ENCODE results near the gene SYNDIG1. TPM values are rescaled to one million over a fixed set of nuclear protein-coding genes. Genes with fewer than 3 reads are reported as not detected.

SYNDIG1 gene
- total RNA-seq, 1 donor from 2014 or later, result 5.6 TPM

DNA sequence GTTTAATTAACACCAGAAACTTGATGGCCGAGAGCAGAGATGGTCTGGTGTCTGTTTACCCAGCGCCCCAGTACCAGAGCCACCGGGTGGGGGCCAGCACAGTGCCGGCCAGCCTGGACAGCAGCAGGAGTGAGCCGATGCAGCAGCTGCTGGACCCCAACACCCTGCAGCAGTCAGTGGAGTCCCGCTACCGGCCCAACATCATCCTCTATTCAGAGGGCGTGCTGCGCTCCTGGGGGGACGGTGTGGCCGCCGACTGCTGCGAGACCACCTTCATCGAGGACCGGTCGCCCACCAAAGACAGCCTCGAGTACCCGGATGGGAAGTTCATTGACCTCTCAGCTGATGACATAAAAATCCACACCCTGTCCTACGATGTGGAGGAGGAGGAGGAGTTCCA lies 73.7 kb downstream of the SYNDIG1 start:
- H3K9me3 Mint-ChIP-seq (ENCODE audit: low read depth), result peaks cover 3% of the 10 kb centered on the region
- TF ChIP-seq CTCF (IDR thresholded peaks at IDR 0.05), result no peak
- H3K27ac Mint-ChIP-seq (ENCODE audit: unreplicated experiment), result no peak overlapping the region
- DNase-seq (ENCODE audit: low spot score), result no peak
- no peak overlapping the region for H3K4me3 Mint-ChIP-seq (ENCODE audit: unreplicated experiment)
- H3K36me3 Mint-ChIP-seq (ENCODE audit: low read depth), result peaks cover 3% of the 10 kb centered on the region
- H3K27me3 Mint-ChIP-seq (ENCODE audit: low read depth), result no peaks in the 10 kb centered on the region
- no peaks in the 10 kb centered on the region for H3K4me1 Mint-ChIP-seq (ENCODE audit: low read depth)

DNA sequence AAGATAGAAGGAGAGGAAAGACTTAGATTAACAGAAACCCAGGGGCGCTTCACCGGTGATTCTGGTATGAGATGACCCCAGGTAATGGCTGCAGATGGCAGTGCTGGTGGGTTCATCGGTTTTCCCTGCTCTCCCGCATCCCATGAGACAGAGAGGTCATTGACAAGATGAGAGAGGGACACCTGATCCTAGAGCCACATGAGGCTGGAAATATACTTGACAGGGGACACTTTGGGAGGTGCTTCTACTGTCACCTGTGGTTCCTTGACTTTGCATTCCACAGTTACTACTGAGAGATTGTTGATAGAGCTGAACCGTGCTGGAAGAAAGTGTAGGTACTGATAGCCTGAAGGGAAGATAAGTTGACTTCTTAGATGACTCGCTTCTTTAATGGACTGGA lies 74.3 kb downstream of the SYNDIG1 start:
- TF ChIP-seq CTCF (IDR thresholded peaks at IDR 0.05), result no peak
- H3K9me3 Mint-ChIP-seq (ENCODE audit: low read depth), result peaks cover 3% of the 10 kb centered on the region
- H3K36me3 Mint-ChIP-seq (ENCODE audit: low read depth), result peaks cover 3% of the 10 kb centered on the region
- H3K27ac Mint-ChIP-seq (ENCODE audit: unreplicated experiment), result no peak overlapping the region
- H3K4me3 Mint-ChIP-seq (ENCODE audit: unreplicated experiment), result no peak overlapping the region
- DNase-seq (ENCODE audit: low spot score), result no peak
- H3K27me3 Mint-ChIP-seq (ENCODE audit: low read depth), result no peaks in the 10 kb centered on the region
- H3K4me1 Mint-ChIP-seq (ENCODE audit: low read depth), result no peaks in the 10 kb centered on the region

DNA sequence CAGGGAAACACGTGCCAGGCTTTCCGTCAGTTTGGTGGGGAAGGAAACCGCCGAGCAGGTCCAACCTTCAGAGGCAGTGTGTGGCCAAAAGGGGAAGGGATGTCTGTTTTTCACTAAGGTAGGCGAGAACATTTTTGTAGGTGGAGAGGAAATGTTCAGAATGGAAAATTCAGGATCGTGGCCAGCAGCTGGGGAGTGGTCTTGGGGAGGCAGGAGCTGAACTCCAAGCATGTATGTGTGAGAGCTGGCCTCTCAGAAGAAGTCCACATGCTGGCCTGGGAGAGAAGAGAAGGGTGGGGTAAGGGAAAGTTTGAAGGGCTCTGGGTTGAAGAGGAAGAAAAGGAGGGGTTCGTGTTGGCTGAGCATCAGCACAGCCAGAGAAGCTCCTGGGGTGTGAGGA lies 74.9 kb downstream of the SYNDIG1 start:
- Mint-ChIP-seq H3K9me3 (ENCODE audit: low read depth) (peaks cover 3% of the 10 kb centered on the region), H3K4me1 (ENCODE audit: low read depth) (no peaks in the 10 kb centered on the region), H3K4me3 (ENCODE audit: unreplicated experiment) (no peak overlapping the region), H3K36me3 (ENCODE audit: low read depth) (peaks cover 3% of the 10 kb centered on the region), H3K27ac (ENCODE audit: unreplicated experiment) (no peak overlapping the region), H3K27me3 (ENCODE audit: low read depth) (no peaks in the 10 kb centered on the region)
- TF ChIP-seq CTCF (IDR thresholded peaks at IDR 0.05), result no peak
- DNase-seq (ENCODE audit: low spot score), result no peak

DNA sequence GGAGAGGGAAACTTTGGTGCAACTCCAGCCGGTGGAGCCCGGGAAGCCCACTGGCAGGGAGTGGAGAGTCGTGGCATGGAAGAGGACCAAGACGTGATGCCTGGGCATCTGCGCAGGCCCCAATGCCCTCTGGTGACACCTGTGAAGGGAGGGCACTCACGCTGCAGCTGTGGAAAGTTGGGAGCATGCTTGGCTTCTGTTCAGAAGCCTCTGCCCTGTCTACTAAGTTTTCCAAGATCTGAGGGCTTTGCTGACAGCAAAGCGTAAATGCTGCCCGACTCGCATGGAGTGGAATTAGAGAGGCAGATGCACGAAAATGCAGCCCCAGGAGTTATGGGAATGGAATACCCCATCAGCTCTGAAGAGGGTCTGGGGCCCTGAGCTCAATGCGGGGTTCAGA lies 75.7 kb downstream of the SYNDIG1 start:
- H3K9me3 Mint-ChIP-seq (ENCODE audit: low read depth), result peaks cover 3% of the 10 kb centered on the region
- no peak overlapping the region for H3K27ac Mint-ChIP-seq (ENCODE audit: unreplicated experiment)
- H3K4me1 Mint-ChIP-seq (ENCODE audit: low read depth), result no peaks in the 10 kb centered on the region
- peaks cover 3% of the 10 kb centered on the region for H3K36me3 Mint-ChIP-seq (ENCODE audit: low read depth)
- DNase-seq (ENCODE audit: low spot score), result no peak
- no peak overlapping the region for H3K4me3 Mint-ChIP-seq (ENCODE audit: unreplicated experiment)
- H3K27me3 Mint-ChIP-seq (ENCODE audit: low read depth), result no peaks in the 10 kb centered on the region
- TF ChIP-seq CTCF (IDR thresholded peaks at IDR 0.05), result no peak

GRCh38 chr20:24546232-24546892 lies 76.9 kb downstream of the SYNDIG1 start:
- Mint-ChIP-seq H3K9me3 (ENCODE audit: low read depth) (no peaks in the 10 kb centered on the region), H3K4me3 (ENCODE audit: unreplicated experiment) (no peak overlapping the region), H3K4me1 (ENCODE audit: low read depth) (no peaks in the 10 kb centered on the region), H3K27ac (ENCODE audit: unreplicated experiment) (no peak overlapping the region), H3K36me3 (ENCODE audit: low read depth) (peaks cover 3% of the 10 kb centered on the region), H3K27me3 (ENCODE audit: low read depth) (no peaks in the 10 kb centered on the region)
- no peak for TF ChIP-seq CTCF (IDR thresholded peaks at IDR 0.05)
- DNase-seq (ENCODE audit: low spot score), result no peak
